NT2/D1 (cell line): ENCODE data around the gene FBXL2.

ENCODE experiments used
- SUZ12 ChIP-seq: IDR thresholded peaks from 2 replicates; pipeline ENCODE4 v1.6.1; 2011; ENCODE audit not compliant: insufficient read length, insufficient read depth; ENCODE audit errors: extremely low read depth
- YY1 ChIP-seq: IDR thresholded peaks from 2 replicates; pipeline ENCODE4 v1.6.1; 2011; ENCODE audit not compliant: insufficient read length, insufficient read depth
- ZNF274 ChIP-seq: IDR thresholded peaks from 2 replicates; pipeline ENCODE4 v1.6.1; 2011; ENCODE audit warnings: mild to moderate bottlenecking, low read depth, low read length

DNA sequence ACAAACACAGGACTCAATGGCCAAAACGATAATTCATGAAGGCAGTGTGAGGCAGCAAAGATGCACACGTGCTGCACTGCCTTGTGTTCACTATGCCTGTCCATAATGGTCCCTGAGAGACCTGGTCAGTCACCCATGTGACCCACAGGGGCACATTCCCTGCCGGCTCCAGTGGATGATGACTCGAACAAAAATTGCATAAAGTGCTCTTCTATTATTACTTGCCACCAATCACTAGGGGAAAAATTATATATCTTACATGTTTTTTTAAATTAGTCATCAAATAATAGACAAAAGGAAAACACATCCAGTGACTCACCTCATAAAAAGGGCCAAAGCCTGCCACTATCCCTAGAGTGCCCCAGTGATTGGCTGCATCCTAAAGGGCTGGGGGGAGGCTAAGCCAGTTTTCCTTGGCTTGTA is 115.5 kb downstream of the FBXL2 start:
- TF ChIP-seq YY1 (no peak), SUZ12 (no peak), ZNF274 (no peak)
